ENCODE measurements around the gene F3. TPM values are rescaled to one million over a fixed set of nuclear protein-coding genes. Genes with fewer than 3 reads are reported as not detected.

F3 gene
- total and polyA plus RNA-seq, 2 of the 13 experiments (the other 11 are each of a cell fraction or from before 2014, with no cell fraction given), result 5.8 to 9.0 TPM

GRCh38 chr1:94541246-94542087, at the start of gene F3 (continued):
- TF ChIP-seq, protein P1, sequence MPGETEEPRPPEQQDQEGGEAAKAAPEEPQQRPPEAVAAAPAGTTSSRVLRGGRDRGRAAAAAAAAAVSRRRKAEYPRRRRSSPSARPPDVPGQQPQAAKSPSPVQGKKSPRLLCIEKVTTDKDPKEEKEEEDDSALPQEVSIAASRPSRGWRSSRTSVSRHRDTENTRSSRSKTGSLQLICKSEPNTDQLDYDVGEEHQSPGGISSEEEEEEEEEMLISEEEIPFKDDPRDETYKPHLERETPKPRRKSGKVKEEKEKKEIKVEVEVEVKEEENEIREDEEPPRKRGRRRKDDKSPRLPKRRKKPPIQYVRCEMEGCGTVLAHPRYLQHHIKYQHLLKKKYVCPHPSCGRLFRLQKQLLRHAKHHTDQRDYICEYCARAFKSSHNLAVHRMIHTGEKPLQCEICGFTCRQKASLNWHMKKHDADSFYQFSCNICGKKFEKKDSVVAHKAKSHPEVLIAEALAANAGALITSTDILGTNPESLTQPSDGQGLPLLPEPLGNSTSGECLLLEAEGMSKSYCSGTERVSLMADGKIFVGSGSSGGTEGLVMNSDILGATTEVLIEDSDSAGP (CRISPR knock-in tag; IDR thresholded peaks at IDR 0.05; ENCODE audit: borderline replicate concordance), result peak; percentile 60; the same call in 1 of the 2 replicates
- TF ChIP-seq ZBTB42 (CRISPR knock-in tag; IDR thresholded peaks at IDR 0.05), result no peak; the same call in 1 of the 2 replicates
- peak; percentile 75; the same call in 1 of the 2 replicates for TF ChIP-seq MED13 (CRISPR knock-in tag; IDR thresholded peaks at IDR 0.05)
- TF ChIP-seq ZNF547 (CRISPR knock-in tag; IDR thresholded peaks at IDR 0.05), result 0 out of 2 replicates have a peak, but pooled peaks have one; percentile 23
- TF ChIP-seq ZSCAN29 (CRISPR knock-in tag; conservative IDR thresholded peaks at IDR 0.05), result peak; percentile 55; the same call in 1 of the 2 replicates
- TF ChIP-seq, protein P2, sequence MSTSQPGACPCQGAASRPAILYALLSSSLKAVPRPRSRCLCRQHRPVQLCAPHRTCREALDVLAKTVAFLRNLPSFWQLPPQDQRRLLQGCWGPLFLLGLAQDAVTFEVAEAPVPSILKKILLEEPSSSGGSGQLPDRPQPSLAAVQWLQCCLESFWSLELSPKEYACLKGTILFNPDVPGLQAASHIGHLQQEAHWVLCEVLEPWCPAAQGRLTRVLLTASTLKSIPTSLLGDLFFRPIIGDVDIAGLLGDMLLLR (CRISPR knock-in tag; IDR thresholded peaks at IDR 0.05), result peak; percentile 64; the same call in 1 of the 2 replicates
- TF ChIP-seq ZNF615 (CRISPR knock-in tag; IDR thresholded peaks at IDR 0.05; ENCODE audit: borderline replicate concordance), result no peak
- peak; percentile 56 for TF ChIP-seq YY1 (IDR thresholded peaks at IDR 0.05; ENCODE audit: insufficient read depth, insufficient replicate concordance, low read depth, low read length)
- no peak for TF ChIP-seq ZNF550 (CRISPR knock-in tag; IDR thresholded peaks at IDR 0.05; ENCODE audit: borderline replicate concordance)
- peak; percentile 8; the same call in 1 of the 2 replicates for TF ChIP-seq TFAP4 (IDR thresholded peaks at IDR 0.05; ENCODE audit: borderline replicate concordance, low read depth)
- TF ChIP-seq, protein P3, sequence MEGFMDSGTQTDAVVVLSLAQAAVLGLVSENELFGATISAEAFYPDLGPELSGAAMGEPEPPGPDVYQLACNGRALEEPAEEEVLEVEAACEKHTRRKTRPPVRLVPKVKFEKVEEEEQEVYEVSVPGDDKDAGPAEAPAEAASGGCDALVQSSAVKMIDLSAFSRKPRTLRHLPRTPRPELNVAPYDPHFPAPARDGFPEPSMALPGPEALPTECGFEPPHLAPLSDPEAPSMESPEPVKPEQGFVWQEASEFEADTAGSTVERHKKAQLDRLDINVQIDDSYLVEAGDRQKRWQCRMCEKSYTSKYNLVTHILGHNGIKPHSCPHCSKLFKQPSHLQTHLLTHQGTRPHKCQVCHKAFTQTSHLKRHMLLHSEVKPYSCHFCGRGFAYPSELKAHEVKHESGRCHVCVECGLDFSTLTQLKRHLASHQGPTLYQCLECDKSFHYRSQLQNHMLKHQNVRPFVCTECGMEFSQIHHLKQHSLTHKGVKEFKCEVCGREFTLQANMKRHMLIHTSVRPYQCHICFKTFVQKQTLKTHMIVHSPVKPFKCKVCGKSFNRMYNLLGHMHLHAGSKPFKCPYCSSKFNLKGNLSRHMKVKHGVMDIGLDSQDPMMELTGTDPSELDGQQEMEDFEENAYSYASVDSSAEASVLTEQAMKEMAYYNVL (CRISPR knock-in tag; IDR thresholded peaks at IDR 0.05; ENCODE audit: borderline replicate concordance), result 0 out of 2 replicates have a peak, but pooled peaks have one; percentile 55
- TF ChIP-seq, protein P4, sequence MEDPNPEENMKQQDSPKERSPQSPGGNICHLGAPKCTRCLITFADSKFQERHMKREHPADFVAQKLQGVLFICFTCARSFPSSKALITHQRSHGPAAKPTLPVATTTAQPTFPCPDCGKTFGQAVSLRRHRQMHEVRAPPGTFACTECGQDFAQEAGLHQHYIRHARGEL (CRISPR knock-in tag; IDR thresholded peaks at IDR 0.05), result no peak
- TF ChIP-seq GATAD1 (CRISPR knock-in tag; IDR thresholded peaks at IDR 0.05), result peak; percentile 1
- TF ChIP-seq, protein P5, sequence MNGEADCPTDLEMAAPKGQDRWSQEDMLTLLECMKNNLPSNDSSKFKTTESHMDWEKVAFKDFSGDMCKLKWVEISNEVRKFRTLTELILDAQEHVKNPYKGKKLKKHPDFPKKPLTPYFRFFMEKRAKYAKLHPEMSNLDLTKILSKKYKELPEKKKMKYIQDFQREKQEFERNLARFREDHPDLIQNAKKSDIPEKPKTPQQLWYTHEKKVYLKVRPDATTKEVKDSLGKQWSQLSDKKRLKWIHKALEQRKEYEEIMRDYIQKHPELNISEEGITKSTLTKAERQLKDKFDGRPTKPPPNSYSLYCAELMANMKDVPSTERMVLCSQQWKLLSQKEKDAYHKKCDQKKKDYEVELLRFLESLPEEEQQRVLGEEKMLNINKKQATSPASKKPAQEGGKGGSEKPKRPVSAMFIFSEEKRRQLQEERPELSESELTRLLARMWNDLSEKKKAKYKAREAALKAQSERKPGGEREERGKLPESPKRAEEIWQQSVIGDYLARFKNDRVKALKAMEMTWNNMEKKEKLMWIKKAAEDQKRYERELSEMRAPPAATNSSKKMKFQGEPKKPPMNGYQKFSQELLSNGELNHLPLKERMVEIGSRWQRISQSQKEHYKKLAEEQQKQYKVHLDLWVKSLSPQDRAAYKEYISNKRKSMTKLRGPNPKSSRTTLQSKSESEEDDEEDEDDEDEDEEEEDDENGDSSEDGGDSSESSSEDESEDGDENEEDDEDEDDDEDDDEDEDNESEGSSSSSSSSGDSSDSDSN (CRISPR knock-in tag; IDR thresholded peaks at IDR 0.05), result peak; percentile 79; the same call in 1 of the 2 replicates
- no peak for TF ChIP-seq ZNF18 (CRISPR knock-in tag; IDR thresholded peaks at IDR 0.05; ENCODE audit: insufficient replicate concordance)
